ENCODE measurements around the gene SLC25A42.

Gene SLC25A42

DNA sequence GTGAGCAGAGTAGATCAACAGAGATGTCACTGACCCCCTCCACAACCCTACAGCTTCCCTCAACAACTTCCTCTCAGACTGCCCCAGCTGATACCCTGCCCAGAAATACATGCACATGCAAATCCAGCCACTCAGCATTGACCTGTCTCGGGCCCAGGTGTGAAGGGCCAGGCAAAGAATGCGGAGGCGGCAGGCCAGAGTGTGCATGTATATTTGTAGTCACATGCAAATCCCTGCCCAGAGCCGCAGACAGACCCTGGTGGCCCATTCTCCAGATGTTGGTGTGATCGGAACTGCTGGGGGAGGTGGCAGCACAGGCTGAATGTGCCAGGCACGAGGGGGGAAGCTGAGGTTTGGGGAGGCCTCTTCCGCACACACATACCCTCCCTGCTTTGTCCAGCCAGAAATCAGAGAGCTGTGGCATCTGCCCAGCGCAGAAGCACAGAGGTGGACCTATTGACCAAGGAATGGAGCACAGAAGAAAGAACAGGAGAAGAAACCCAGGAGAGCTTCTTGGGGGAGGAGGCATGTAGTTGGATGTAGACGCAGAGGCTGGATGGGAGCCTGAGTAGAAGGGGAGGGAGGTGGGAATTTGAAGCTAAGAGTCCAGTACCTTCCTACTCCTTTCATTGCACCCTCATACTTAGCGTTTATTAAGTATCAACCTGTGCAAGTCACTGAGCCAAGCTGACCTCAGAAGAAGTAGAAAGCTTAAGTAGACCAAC lies 91.9 kb downstream of the SLC25A42 start:
- no peak overlapping the region for H2AFZ ChIP-seq
- H3K36me3 ChIP-seq (ENCODE audit: control insufficient read depth, insufficient read depth, low read length), result no peaks in the 10 kb centered on the region
- TF ChIP-seq, protein P1, sequence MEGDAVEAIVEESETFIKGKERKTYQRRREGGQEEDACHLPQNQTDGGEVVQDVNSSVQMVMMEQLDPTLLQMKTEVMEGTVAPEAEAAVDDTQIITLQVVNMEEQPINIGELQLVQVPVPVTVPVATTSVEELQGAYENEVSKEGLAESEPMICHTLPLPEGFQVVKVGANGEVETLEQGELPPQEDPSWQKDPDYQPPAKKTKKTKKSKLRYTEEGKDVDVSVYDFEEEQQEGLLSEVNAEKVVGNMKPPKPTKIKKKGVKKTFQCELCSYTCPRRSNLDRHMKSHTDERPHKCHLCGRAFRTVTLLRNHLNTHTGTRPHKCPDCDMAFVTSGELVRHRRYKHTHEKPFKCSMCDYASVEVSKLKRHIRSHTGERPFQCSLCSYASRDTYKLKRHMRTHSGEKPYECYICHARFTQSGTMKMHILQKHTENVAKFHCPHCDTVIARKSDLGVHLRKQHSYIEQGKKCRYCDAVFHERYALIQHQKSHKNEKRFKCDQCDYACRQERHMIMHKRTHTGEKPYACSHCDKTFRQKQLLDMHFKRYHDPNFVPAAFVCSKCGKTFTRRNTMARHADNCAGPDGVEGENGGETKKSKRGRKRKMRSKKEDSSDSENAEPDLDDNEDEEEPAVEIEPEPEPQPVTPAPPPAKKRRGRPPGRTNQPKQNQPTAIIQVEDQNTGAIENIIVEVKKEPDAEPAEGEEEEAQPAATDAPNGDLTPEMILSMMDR (IDR thresholded peaks at IDR 0.05), result no peak
- no peak overlapping the region for H3K4me3 ChIP-seq (ENCODE audit: low read depth, low read length)
- H3K79me2 ChIP-seq, result no peaks in the 10 kb centered on the region
- H3K27ac ChIP-seq, result no peak overlapping the region
- no peak overlapping the region for H3K4me2 ChIP-seq (ENCODE audit: low read length)
- no peaks in the 10 kb centered on the region for H3K9me3 ChIP-seq (ENCODE audit: control insufficient read depth, low read length)
- no peak overlapping the region for H3K9ac ChIP-seq
- H3K27me3 ChIP-seq (ENCODE audit: control insufficient read depth, insufficient read depth, low read length), result no peaks in the 10 kb centered on the region
- no peaks in the 10 kb centered on the region for H3K4me1 ChIP-seq

DNA sequence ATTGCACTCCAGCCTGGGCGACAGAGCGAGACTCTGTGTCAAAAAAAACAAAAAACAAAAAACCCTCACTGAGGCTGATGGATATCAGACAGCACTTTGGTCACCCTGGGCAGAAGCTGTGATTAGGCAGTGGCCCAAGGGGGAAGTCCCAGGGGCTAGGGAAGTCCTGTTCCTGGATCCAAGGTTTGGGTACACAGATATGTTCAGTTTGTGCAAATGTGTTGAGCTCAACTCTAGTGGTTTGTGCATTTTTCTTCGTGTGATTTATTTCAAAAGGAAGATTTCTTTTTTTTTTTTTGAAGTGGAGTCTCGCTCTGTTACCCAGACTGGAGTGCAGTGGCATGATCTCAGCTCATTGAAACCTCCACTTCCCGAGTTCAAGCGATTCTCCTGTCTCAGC lies 94.0 kb downstream of the SLC25A42 start:
- H3K4me3 ChIP-seq (ENCODE audit: low read depth, low read length), result no peak overlapping the region
- H2AFZ ChIP-seq, result no peak overlapping the region
- no peaks in the 10 kb centered on the region for H3K79me2 ChIP-seq
- H3K4me1 ChIP-seq, result no peaks in the 10 kb centered on the region
- no peak overlapping the region for H3K9ac ChIP-seq
- no peaks in the 10 kb centered on the region for H3K36me3 ChIP-seq (ENCODE audit: control insufficient read depth, insufficient read depth, low read length)
- H3K9me3 ChIP-seq (ENCODE audit: control insufficient read depth, low read length), result no peaks in the 10 kb centered on the region
- H3K4me2 ChIP-seq (ENCODE audit: low read length), result no peak overlapping the region
- no peak overlapping the region for H3K27ac ChIP-seq
- no peaks in the 10 kb centered on the region for H3K27me3 ChIP-seq (ENCODE audit: control insufficient read depth, insufficient read depth, low read length)
- TF ChIP-seq, protein P1 (IDR thresholded peaks at IDR 0.05), result no peak

DNA sequence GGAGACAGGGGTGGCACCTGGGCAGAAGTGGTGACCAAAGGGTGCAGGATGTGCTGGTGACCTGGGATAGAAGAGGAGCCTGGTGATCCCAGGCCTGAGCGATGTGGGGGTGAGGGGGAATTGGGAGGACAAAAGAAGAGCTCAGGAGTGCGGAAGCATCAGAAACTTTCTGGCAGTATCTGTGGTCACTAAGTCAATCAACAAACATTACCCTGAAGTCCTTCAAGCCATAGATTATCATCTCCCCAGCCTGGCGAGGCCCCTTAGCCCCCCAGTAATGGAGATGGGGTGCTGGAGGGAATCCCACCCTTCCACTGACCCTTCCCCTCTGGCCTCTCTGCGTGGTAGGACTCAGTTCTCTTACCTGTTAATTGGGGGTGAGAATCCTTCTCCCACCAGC lies 95.7 kb downstream of the SLC25A42 start:
- TF ChIP-seq, protein P1 (IDR thresholded peaks at IDR 0.05), result no peak
- no peak overlapping the region for H3K9ac ChIP-seq
- no peaks in the 10 kb centered on the region for H3K79me2 ChIP-seq
- H2AFZ ChIP-seq, result no peak overlapping the region
- no peak overlapping the region for H3K4me3 ChIP-seq (ENCODE audit: low read depth, low read length)
- no peak overlapping the region for H3K27ac ChIP-seq
- no peaks in the 10 kb centered on the region for H3K4me1 ChIP-seq
- no peaks in the 10 kb centered on the region for H3K27me3 ChIP-seq (ENCODE audit: control insufficient read depth, insufficient read depth, low read length)
- no peak overlapping the region for H3K4me2 ChIP-seq (ENCODE audit: low read length)
- no peaks in the 10 kb centered on the region for H3K9me3 ChIP-seq (ENCODE audit: control insufficient read depth, low read length)
- no peaks in the 10 kb centered on the region for H3K36me3 ChIP-seq (ENCODE audit: control insufficient read depth, insufficient read depth, low read length)

DNA sequence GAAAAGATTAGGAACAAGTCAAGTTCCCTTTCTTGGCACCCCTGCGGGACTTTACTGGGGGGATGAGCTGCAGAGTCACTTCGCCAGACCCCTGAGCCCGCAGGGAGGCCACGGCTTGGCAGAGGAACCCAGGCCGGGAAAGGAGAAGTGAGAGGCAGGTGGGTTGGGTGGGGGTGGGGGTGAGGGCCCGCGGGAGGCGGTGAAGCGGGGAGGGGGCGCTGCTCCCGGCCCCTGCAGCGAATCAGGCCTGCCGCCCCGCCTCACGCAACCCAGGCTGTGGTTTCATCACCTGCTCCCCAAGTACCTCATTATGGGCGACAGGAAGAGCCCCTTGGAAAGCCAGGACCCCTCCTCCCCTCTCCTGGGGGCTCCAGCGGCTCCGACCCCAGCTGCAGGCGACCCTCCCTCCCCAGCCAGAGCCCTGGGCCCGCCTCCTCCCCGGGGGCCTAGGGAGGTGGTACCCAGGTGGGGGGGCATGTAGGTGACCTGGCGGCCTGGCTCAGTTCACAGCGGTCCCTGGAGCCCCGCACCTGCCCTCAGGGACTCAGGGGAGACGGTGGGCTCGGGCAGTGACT lies 96.8 kb downstream of the SLC25A42 start:
- Histone ChIP-seq H3K4me3 (ENCODE audit: low read depth, low read length) (no peak overlapping the region), H3K9ac (no peak overlapping the region), H3K79me2 (no peaks in the 10 kb centered on the region), H3K27me3 (ENCODE audit: control insufficient read depth, insufficient read depth, low read length) (no peaks in the 10 kb centered on the region), H3K36me3 (ENCODE audit: control insufficient read depth, insufficient read depth, low read length) (no peaks in the 10 kb centered on the region), H3K27ac (no peak overlapping the region), H3K9me3 (ENCODE audit: control insufficient read depth, low read length) (no peaks in the 10 kb centered on the region), H2AFZ (no peak overlapping the region), H3K4me2 (ENCODE audit: low read length) (no peak overlapping the region), H3K4me1 (no peaks in the 10 kb centered on the region)
- TF ChIP-seq, protein P1 (IDR thresholded peaks at IDR 0.05), result no peak

DNA sequence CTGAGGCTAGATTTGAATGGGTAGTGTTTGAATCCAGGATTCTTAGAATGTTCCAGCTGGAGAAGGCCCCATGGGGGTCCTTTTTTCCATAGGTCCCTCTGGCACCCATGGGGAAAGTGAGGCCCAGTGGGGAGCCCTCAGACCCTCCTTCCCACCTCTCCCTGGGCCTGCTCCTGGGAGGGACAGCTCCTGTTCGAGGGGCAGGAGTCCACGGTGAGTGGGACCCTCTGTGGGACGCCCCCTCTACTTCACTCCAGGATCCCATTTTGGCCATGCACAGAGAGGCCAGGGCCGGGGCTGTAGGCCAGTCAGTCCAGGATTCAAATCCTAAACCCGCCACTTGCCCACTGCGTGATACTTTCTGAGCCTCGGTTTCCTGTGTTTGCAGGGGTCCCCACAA lies 98.7 kb downstream of the SLC25A42 start:
- Histone ChIP-seq H3K4me1 (no peaks in the 10 kb centered on the region), H3K9ac (no peak overlapping the region), H3K4me3 (ENCODE audit: low read depth, low read length) (no peak overlapping the region), H3K79me2 (no peaks in the 10 kb centered on the region), H3K27me3 (ENCODE audit: control insufficient read depth, insufficient read depth, low read length) (no peaks in the 10 kb centered on the region), H3K36me3 (ENCODE audit: control insufficient read depth, insufficient read depth, low read length) (no peaks in the 10 kb centered on the region), H3K27ac (no peak overlapping the region), H2AFZ (no peak overlapping the region), H3K4me2 (ENCODE audit: low read length) (no peak overlapping the region), H3K9me3 (ENCODE audit: control insufficient read depth, low read length) (no peaks in the 10 kb centered on the region)
- TF ChIP-seq, protein P1 (IDR thresholded peaks at IDR 0.05), result no peak

All from parathyroid adenoma (tissue), 2 donors.